CD4-positive, alpha-beta T cell (primary cell): ENCODE data around the gene CCNQ. TPM values are rescaled to one million over a fixed set of nuclear protein-coding genes. Genes with fewer than 3 reads are reported as not detected.
"Not testable (repeated sequence)": the region's sequence is repeated elsewhere in the genome, so short reads cannot be mapped to it uniquely, and the experiment has no call there.

ENCODE experiments used
- ATAC-seq: fragments of 200-7000 bp; cut with Tn5 transposase; one replicate; pipeline ENCODE4 v1.10.0; 2022; ENCODE audit warnings: mild to moderate bottlenecking; ENCODE audit not compliant: poor library complexity
- CTCF ChIA-PET: fragments of 350-600 bp; sonication (Branson Sonifier 250); formaldehyde crosslinking; loops from one replicate; lab custom pipeline; 2021; ENCODE audit warnings: antibody characterized with exemption, inconsistent platforms; lab: Charles Lee
- POLR2A ChIA-PET: fragments of 350-600 bp; sonication (Branson Sonifier 250); formaldehyde crosslinking; loops from one replicate; lab custom pipeline; 2021; ENCODE audit warnings: antibody characterized with exemption, inconsistent platforms; lab: Charles Lee
- DNase-seq, 14 experiments: peaks; one replicate each; pipeline ENCODE4 v3.0.0-alpha.2; 2013 to 2020; ENCODE audit warnings: mixed read lengths in 2 of 14
- H3K27ac ChIP-seq, 2 donors: one replicate each; pipeline versions ENCODE4 v1.5.1 to v1.7.0; 2013; ENCODE audit warnings: low read length in 2 of 2, low read depth in 1 of 2, mild to moderate bottlenecking in 1 of 2
- H3K27me3 ChIP-seq, 2 experiments: 1 replicate in 1 of 2; 2 replicates in 1 of 2; pipeline versions ENCODE4 v1.6.1 to v1.7.0; 2013; ENCODE audit warnings: low read length in 2 of 2, control low read depth in 1 of 2, mild to moderate bottlenecking in 1 of 2, moderate library complexity in 1 of 2; ENCODE audit not compliant: insufficient read depth in 2 of 2, control insufficient read depth in 1 of 2
- H3K36me3 ChIP-seq: one replicate; pipeline ENCODE4 v1.6.1; 2013; ENCODE audit warnings: low read length, control low read depth; ENCODE audit not compliant: insufficient read depth
- H3K4me1 ChIP-seq: one replicate; pipeline ENCODE4 v1.6.1; 2013; ENCODE audit warnings: low read length, control low read depth; ENCODE audit not compliant: insufficient read depth
- H3K4me3 ChIP-seq: one replicate; pipeline ENCODE4 v1.5.1; 2013; ENCODE audit warnings: mild to moderate bottlenecking, low read length, moderate library complexity
- H3K9me3 ChIP-seq, 2 experiments: 1 replicate in 1 of 2; 2 replicates in 1 of 2; pipeline versions ENCODE4 v1.6.1 to v1.7.0; 2013; ENCODE audit warnings: low read length in 2 of 2, mild to moderate bottlenecking in 2 of 2, control low read depth in 1 of 2, moderate library complexity in 1 of 2; ENCODE audit not compliant: control insufficient read depth in 1 of 2, insufficient read depth in 1 of 2
- H3K27ac Mint-ChIP-seq: one replicate; pipeline ENCODE4 v1.8.0; 2020; ENCODE audit warnings: mixed read lengths
- H3K27me3 Mint-ChIP-seq: one replicate; pipeline ENCODE4 v1.8.0; 2021; ENCODE audit warnings: mixed read lengths
- H3K36me3 Mint-ChIP-seq: one replicate; pipeline ENCODE4 v1.8.0; 2021; ENCODE audit warnings: low read depth, mixed read lengths
- H3K4me1 Mint-ChIP-seq: one replicate; pipeline ENCODE4 v1.8.0; 2021; ENCODE audit warnings: low read depth, mixed read lengths
- H3K4me3 Mint-ChIP-seq: one replicate; pipeline ENCODE4 v1.8.0; 2020; ENCODE audit warnings: mild to moderate bottlenecking, mixed read lengths
- H3K9me3 Mint-ChIP-seq: one replicate; pipeline ENCODE4 v1.8.0; 2020; ENCODE audit warnings: mixed read lengths
- intact Hi-C, 2 experiments: fragments of 100-400 bp; cut with DNase I in 1 of 2; cut with micrococcal nuclease in 1 of 2; formaldehyde crosslinking; loops; one replicate each; pipeline versions ENCODE4 v1.15.1 to v1.9.0; 2023 to 2025; cut with DNase I, micrococcal nuclease
- total RNA-seq, 174 experiments: library from RNA in 2 of 174; stranded (reverse) in 2 of 174; gene quantifications; one replicate each; pipeline ENCODE4 v1.2.3 and lab custom pipeline; 2021 to 2026
- TF ChIP-seq, protein P1 (sequence below): fragments of 200-600 bp; IDR thresholded peaks from one replicate; pipeline ENCODE4 v1.8.0; 2022; ENCODE audit warnings: antibody characterized with exemption, mild to moderate bottlenecking

The CCNQ gene
- total RNA-seq, 2 experiments from 2014 or later, result 13.9 to 14.1 TPM

- H3K9me3 Mint-ChIP-seq, result no peaks in the 10 kb centered on the region
- no peak overlapping the region for H3K4me3 ChIP-seq
- ATAC-seq, result no peak
- POLR2A ChIA-PET, result no interaction called here
- TF ChIP-seq, protein P1, sequence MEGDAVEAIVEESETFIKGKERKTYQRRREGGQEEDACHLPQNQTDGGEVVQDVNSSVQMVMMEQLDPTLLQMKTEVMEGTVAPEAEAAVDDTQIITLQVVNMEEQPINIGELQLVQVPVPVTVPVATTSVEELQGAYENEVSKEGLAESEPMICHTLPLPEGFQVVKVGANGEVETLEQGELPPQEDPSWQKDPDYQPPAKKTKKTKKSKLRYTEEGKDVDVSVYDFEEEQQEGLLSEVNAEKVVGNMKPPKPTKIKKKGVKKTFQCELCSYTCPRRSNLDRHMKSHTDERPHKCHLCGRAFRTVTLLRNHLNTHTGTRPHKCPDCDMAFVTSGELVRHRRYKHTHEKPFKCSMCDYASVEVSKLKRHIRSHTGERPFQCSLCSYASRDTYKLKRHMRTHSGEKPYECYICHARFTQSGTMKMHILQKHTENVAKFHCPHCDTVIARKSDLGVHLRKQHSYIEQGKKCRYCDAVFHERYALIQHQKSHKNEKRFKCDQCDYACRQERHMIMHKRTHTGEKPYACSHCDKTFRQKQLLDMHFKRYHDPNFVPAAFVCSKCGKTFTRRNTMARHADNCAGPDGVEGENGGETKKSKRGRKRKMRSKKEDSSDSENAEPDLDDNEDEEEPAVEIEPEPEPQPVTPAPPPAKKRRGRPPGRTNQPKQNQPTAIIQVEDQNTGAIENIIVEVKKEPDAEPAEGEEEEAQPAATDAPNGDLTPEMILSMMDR, result no peak
- no peak for DNase-seq
- H3K4me1 Mint-ChIP-seq, result peaks cover 14% of the 10 kb centered on the region
- no peak overlapping the region for H3K27ac ChIP-seq
- no peaks in the 10 kb centered on the region for H3K27me3 Mint-ChIP-seq
- H3K9me3 ChIP-seq, result no peaks in the 10 kb centered on the region
- intact Hi-C loops, result loop anchor here in 1 of 2 experiments (5.0 kb wide), 1 partner anchor 54 kb away; no protein-coding TSS in a partner anchor
- no peaks in the 10 kb centered on the region for H3K36me3 ChIP-seq
- H3K36me3 Mint-ChIP-seq, result no peaks in the 10 kb centered on the region
- CTCF ChIA-PET, result no interaction called here
- no peak overlapping the region for H3K4me3 Mint-ChIP-seq
- no peaks in the 10 kb centered on the region for H3K27me3 ChIP-seq
- H3K27ac Mint-ChIP-seq, result no peak overlapping the region
- peaks cover 22% of the 10 kb centered on the region for H3K4me1 ChIP-seq
These were observed 7.6 kb upstream of the CCNQ start for GRCh38 chrX:153606503-153606902.

DNA sequence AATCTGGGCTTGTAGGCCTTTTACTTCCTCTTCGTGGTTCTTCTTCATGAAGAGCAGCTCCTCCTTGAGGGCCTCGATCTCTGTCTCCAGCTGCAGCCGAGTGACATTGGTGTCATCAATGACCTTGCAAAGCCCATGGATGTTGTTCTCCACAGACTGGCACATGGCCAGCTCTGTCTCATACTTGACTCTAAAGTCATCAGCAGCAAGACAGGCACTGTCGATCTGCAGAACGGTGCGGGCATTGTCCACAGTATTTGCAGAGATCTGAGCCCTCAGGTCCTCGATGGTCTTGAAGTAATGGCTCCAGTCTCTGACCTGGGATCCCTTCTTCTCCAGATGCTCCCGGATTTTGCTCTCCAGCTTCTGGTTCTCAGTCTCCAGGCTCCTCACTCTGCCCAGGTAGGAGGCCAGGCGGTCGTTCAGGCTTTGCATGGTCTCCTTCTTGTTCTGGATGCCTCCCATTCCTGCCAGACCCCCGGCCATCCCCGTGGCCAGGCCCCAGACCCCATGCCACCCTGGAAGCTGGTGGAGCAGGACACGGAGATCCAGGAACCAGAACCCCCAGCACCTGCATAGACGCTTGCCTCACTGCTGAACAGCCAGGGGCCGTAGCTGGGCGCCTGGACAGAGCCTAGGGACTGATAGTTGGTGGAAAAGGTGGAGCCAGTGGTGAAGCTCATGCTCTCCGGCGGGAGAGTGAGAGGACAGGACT is 5.9 kb upstream of the CCNQ start:
- H3K27me3 Mint-ChIP-seq, DNase-seq, H3K27ac Mint-ChIP-seq, H3K9me3 ChIP-seq, H3K36me3 Mint-ChIP-seq, POLR2A ChIA-PET, H3K4me3 Mint-ChIP-seq, H3K4me3 ChIP-seq, ATAC-seq, H3K27me3 ChIP-seq, H3K36me3 ChIP-seq, H3K9me3 Mint-ChIP-seq, H3K27ac ChIP-seq: not testable (repeated sequence)
- H3K4me1 Mint-ChIP-seq, result peaks cover 30% of the 10 kb centered on the region
- intact Hi-C loops, result loop anchor here in 1 of 2 experiments (5.0 kb wide), 3 partner anchors 53 to 663 kb away; partner anchors contain the start of genes ABCD1 and BCAP31
- H3K4me1 ChIP-seq, result peaks cover 28% of the 10 kb centered on the region
- CTCF ChIA-PET, result interaction anchor here (1.2 kb wide), 1 partner anchor 66 kb away, joined by 3 read pairs; no protein-coding TSS in a partner anchor

DNA sequence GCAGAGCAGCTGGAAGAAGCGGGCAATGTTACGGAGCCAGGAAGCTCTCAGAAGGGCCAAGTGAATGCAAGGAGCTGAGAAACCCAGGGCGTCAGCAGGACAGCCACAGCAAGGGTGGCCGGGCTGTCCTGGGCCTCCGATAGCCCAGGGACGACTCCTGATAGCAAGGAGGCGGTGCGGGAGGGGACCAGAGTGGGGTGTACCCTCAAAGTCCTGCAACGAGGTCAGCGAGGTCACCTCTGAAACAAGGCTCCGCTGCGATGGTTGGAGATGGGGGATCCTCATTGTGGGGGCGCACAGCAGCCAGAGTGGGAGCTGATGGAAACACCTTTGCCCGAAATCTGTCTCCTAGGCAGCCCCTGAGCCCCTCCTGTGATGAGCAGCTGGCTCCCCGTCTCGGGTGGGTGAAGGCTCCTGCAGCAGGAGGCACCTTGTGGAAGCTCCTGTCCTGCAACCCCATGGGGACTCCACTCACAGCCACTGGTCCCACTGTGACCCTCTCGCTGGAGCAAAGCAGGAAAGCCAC is 4.3 kb upstream of the CCNQ start:
- H3K27me3 Mint-ChIP-seq, result no peaks in the 10 kb centered on the region
- ATAC-seq, result no peak
- no peak overlapping the region for H3K4me3 ChIP-seq
- H3K27me3 ChIP-seq, result no peaks in the 10 kb centered on the region
- H3K9me3 ChIP-seq, result no peaks in the 10 kb centered on the region
- H3K4me1 Mint-ChIP-seq, result peaks cover 32% of the 10 kb centered on the region
- POLR2A ChIA-PET, result no interaction called here
- CTCF ChIA-PET, result no interaction called here
- DNase-seq, result no peak
- H3K36me3 ChIP-seq, result no peaks in the 10 kb centered on the region
- intact Hi-C loops, result loop anchor here in 1 of 2 experiments (5.0 kb wide), 2 partner anchors 119 to 661 kb away; partner anchors contain the start of genes ABCD1 and BCAP31
- peaks cover 28% of the 10 kb centered on the region for H3K4me1 ChIP-seq
- H3K4me3 Mint-ChIP-seq, result no peak overlapping the region
- TF ChIP-seq, protein P1, result no peak
- no peaks in the 10 kb centered on the region for H3K9me3 Mint-ChIP-seq
- no peak overlapping the region for H3K27ac Mint-ChIP-seq
- H3K36me3 Mint-ChIP-seq, result no peaks in the 10 kb centered on the region
- H3K27ac ChIP-seq, result no peak overlapping the region
